NCI-H524 (cell line): ENCODE measurements around the gene TRIM67.
"Not testable (repeated sequence)": the region's sequence is repeated elsewhere in the genome, so short reads cannot be mapped to it uniquely, and the experiment has no call there.

Experiments
- DNase-seq, 2 experiments: peaks; one replicate each; lab custom pipeline; 2025; lab: John Stamatoyannopoulos, UW

Gene TRIM67

GRCh38 chr1:231158141-231158540, 3.7 kb upstream of the TRIM67 start:
- not testable (repeated sequence) for DNase-seq

- DNase-seq = no peak
Observed at GRCh38 chr1:231159202-231159962, 2.5 kb upstream of the TRIM67 start.

- DNase-seq = no peak
Observed at GRCh38 chr1:231159963-231160761, 1.7 kb upstream of the TRIM67 start.

GRCh38 chr1:231160895-231161666, 777 bp upstream of the TRIM67 start:
- peak in 1 of 2 experiments; percentile 53 for DNase-seq

DNA sequence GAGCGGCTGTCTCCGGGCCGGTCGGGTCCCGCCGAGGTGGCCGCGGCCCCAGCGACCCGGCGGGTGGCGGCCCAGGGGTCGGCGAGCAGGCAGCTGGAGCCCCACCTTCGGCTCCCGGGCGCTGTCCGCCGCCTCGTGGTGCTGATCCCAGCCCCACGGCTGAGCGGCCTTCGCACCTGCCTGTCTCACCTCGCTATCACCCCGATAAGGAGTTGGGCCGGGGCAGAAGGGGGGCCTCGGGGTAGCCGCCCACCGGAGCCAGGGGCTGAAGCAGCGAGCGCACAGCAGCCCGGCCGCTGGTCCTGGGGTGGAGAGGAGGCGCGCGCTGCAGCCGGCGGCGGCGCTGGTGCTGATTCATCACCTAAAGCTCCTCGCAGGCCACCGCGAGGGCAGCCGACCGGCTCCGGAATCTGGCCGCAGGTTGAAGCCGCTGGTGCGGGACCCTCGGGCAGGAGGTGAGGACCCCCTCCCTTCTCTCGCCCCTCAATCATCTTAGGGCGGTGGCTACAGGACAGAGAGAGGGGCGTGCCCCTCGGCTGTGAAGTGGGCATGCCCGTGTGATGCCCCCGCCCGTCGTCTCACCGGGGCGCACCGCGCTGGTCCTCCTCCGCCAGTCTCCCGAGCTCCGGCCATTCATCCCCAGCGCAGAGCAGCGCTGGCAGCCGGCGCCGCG, 575 bp downstream of the TRIM67 start:
- DNase-seq = peak; percentile 12 to 56

GRCh38 chr1:231162970-231163829, 1.3 kb downstream of the TRIM67 start:
- peak; percentile 11 to 26 for DNase-seq

DNA sequence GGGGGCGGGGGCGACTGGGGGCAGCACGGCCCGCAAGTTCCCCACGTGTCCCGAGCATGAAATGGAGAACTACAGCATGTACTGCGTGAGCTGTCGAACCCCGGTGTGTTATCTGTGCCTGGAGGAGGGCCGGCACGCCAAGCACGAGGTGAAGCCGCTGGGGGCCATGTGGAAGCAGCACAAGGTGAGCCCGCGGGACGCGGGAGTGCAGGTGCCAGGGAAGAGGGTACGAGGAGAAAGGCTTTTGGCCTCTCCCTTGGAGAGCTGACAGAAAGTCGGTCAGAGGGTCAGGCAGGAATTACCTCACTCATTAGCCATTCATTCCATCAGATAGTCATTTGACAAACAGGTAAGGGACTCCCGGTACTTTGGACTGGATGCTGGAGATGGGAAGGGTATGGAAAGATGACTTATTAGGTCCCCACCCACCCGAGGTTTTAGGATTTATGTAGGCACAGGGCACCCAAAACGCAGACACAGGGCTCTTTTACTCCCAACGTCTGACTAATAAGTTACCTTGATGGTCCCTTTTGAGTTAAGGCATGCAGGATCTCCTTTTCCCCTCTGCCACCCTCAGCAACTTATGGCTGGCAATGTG, 2.1 kb downstream of the TRIM67 start:
- DNase-seq = no peak

DNA sequence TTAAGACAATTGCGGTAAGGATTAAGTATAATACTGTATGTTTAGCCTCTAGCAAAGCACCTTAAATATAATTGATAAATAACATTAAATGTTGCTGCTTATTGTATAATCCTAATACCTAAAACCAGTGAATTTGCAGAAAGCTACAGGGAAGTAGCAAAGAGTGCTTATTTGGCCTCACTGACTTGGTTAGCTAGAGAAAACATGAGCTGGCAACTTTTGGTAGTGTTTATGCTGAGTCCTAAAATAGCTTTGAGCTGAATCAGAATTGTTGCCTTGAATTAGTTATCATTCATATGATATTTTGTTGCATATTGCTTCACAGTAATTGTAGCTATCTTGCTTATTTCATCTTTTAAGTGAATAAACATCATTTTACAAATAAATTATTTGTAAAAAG, 3.5 kb downstream of the TRIM67 start:
- no peak for DNase-seq

GRCh38 chr1:231166398-231166797, 4.5 kb downstream of the TRIM67 start:
- DNase-seq = no peak

- DNase-seq = peak; percentile 56 to 82
Observed at GRCh38 chr1:231170875-231171274, 9.0 kb downstream of the TRIM67 start.

GRCh38 chr1:231171623-231172197, 9.9 kb downstream of the TRIM67 start:
- no peak for DNase-seq

DNA sequence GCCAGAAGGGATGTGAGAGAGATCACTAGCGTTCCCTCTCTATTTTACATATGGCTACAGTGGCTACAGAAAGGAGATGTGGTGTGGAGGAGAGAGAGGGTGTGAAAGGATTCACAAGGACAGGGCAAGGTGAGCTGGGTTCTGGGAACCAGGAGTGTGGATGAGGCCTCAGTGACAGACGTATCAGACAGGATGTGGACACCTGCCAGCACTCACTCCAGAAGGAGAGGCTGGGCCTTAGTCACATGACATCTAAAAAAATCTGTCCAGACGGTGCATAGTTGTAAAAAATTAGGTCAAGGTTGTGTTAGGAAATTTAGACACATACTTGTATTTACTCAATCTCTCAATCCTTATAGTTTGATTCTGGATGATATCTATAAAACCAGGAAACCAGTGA, 10.6 kb downstream of the TRIM67 start:
- DNase-seq = peak; percentile 52 to 77

DNA sequence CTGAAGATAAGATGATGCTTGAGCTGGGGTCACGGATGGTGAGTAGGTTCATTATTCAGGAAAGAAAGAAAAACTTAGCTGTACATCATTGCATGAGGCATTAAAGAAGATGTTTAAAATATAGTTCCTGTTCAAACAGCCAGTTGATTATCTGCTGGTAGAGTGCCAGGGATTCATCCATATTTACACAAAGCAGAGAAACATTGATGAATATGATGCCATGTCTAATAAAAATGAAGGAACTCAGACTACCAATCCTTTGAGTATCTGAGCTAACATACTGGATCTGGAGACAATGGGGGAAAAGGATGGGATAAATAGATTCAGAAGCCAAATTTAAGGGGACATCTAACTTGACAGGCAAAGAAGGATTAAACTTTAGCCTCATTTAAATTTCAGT, 14.6 kb downstream of the TRIM67 start:
- DNase-seq = no peak

GRCh38 chr1:231177226-231177625, 15.4 kb downstream of the TRIM67 start:
- DNase-seq = no peak

- DNase-seq = no peak
Observed at GRCh38 chr1:231177936-231178335, 16.1 kb downstream of the TRIM67 start.

DNA sequence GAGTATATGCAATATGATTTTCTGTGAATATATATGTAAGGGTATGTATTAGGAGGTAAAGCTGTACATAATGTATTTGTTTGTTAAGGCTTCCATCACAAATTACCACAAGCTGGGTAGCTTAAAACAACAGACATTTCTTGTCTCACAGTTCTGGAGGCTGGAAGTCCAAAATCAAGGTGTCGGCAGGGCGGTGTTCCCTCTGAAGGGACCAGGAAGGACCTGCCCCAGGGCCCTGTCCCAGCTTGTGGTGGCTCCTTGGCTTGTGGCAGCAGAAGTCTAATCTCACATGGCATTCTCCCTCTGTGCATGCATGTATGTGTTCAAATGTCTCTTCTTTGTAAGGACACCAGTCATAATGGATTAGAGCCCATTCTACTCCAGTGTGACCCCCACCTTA, 17.1 kb downstream of the TRIM67 start:
- DNase-seq = no peak

- DNase-seq = no peak
Observed at GRCh38 chr1:231180034-231180433, 18.2 kb downstream of the TRIM67 start.

DNA sequence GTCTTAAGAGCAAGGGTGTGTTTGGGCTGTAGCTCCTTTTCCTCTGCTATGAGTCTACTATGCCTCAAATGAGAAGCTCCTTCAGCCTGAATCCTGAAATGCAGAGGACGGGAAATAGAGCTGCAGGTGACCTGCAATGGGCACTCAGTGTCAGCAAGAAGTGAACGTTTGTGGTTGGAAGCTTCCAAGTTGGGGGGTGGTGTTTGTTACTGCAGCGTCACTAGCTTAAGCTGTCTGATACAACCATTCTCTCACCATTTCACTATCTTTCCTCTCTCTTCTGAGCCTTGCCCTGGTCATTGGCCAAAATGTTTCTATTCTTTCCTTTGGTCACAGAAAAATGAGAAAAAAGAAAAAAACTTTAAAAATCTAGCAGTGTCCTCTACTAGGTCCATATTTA, 19.4 kb downstream of the TRIM67 start:
- no peak for DNase-seq

DNA sequence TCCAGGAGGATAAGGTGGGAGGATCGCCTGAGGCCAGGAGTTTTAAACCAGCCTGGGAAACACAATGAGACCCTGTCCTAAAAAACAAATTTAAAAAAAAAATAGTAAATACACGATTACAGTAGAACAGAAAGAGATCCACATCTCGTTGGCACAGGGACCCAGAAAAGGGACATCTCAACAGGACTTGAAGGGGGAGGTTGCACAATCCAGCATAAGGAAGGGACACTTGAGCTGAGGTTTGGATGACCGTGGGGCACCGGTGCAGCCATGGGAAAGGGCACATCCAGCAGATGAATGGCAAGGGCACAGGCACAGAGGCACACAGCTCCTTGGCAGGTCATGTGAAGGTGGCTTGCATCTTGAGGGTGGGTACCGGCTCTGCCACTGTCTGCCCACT, 20.5 kb downstream of the TRIM67 start:
- DNase-seq = no peak
